Esophagus muscularis mucosa (tissue), 4 donors: ENCODE measurements around the gene CD8B.
"Not testable (repeated sequence)": the region's sequence is repeated elsewhere in the genome, so short reads cannot be mapped to it uniquely, and the experiment has no call there.

ENCODE experiments used
- CTCF ChIP-seq, 3 experiments: fragments of 200-600 bp in 2 of 3; fragments of 450-650 bp in 1 of 3; sonication (generic) in 2 of 3; IDR thresholded peaks; one replicate each; pipeline ENCODE4 v1.5.1; 2017 to 2019; ENCODE audit warnings: antibody characterized with exemption in 3 of 3, mild to moderate bottlenecking in 2 of 3, moderate library complexity in 1 of 3
- EP300 ChIP-seq: sonication (generic); formaldehyde crosslinking; IDR thresholded peaks from one replicate; pipeline ENCODE4 v1.6.1; 2017; ENCODE audit warnings: antibody characterized with exemption
- POLR2A ChIP-seq: fragments of 450-650 bp; IDR thresholded peaks from one replicate; pipeline ENCODE4 v1.6.1; 2017; ENCODE audit warnings: antibody characterized with exemption, moderate library complexity, mild to moderate bottlenecking, low read depth

DNA sequence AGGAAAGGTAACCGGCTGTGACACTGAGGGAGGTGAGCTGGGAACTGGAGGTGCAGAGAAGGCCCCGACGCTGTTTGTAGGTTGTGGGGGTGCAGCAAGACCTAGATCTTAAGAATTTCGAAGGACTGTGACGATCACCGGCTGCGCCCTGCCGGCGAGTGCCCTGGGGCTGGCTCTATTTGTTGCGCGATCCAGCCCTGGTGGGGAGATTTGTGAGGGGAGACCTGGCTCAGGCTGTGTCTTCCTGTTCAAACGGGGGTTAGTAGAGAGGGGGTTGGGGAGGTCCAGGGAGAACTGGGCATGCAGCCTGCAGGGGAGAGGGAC, 656 bp upstream of the CD8B start:
- TF ChIP-seq CTCF (IDR thresholded peaks at IDR 0.05); POLR2A; EP300: not testable (repeated sequence)
